Type B pancreatic cell (in vitro differentiated cells): ENCODE measurements around the gene PCDH7. TPM values are rescaled to one million over a fixed set of nuclear protein-coding genes. Genes with fewer than 3 reads are reported as not detected.
A peak's percentile ranks its signal among the peaks of the same experiment; 100 is the strongest.

Experiments
- DNase-seq: peaks from one replicate; pipeline ENCODE4 v3.0.0; 2021; ENCODE audit warnings: mixed read lengths; ENCODE audit not compliant: unreplicated experiment; ENCODE audit errors: extremely low spot score
- H3K27ac Mint-ChIP-seq: 2 replicates; pipeline ENCODE4 v1.8.0; 2021; ENCODE audit warnings: mild to moderate bottlenecking, mixed read lengths
- H3K27me3 Mint-ChIP-seq: 2 replicates; pipeline ENCODE4 v1.8.0; 2021; ENCODE audit warnings: mixed read lengths
- H3K36me3 Mint-ChIP-seq: 2 replicates; pipeline ENCODE4 v1.8.0; 2021; ENCODE audit warnings: mixed read lengths
- H3K4me1 Mint-ChIP-seq: one replicate; pipeline ENCODE4 v1.8.0; 2021; ENCODE audit warnings: mixed read lengths; ENCODE audit not compliant: unreplicated experiment
- H3K4me3 Mint-ChIP-seq: 2 replicates; pipeline ENCODE4 v1.8.0; 2021; ENCODE audit warnings: mild to moderate bottlenecking, mixed read lengths
- H3K9me3 Mint-ChIP-seq: 2 replicates; pipeline ENCODE4 v1.8.0; 2021; ENCODE audit warnings: mixed read lengths
- total RNA-seq: library from RNA; stranded (reverse); gene quantifications from 2 replicates; pipeline ENCODE4 v1.2.1, GENCODE V29; 2021; ENCODE audit warnings: low replicate concordance
- TF ChIP-seq, protein P1 (sequence below): fragments of 200-600 bp; sonication (generic); conservative IDR thresholded peaks from 2 replicates; pipeline ENCODE4 v1.5.0; 2021; ENCODE audit warnings: antibody characterized with exemption, mild to moderate bottlenecking

The PCDH7 gene
- total RNA-seq, 1 donor from 2014 or later, result 95.9 TPM

DNA sequence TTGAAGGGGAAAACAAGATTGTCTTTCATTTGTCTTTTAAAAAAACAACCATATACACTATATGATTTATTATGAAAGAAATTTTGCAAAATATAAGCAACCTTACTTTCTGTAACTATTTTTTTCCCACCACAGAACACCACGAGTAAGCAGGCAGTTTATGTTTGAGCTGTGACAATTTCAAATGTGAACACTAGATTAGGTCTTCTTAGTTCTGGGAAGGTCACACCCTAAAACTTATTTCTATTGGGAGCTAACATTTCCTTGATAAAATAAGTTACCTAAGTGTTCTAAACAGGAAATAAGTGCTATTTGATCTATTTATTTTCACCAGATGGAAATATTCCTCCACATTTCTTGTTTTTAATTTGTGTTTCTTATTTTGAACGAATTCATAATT lies 50.6 kb downstream of the PCDH7 start:
- peaks cover 23% of the 10 kb centered on the region for H3K4me1 Mint-ChIP-seq
- TF ChIP-seq, protein P1, sequence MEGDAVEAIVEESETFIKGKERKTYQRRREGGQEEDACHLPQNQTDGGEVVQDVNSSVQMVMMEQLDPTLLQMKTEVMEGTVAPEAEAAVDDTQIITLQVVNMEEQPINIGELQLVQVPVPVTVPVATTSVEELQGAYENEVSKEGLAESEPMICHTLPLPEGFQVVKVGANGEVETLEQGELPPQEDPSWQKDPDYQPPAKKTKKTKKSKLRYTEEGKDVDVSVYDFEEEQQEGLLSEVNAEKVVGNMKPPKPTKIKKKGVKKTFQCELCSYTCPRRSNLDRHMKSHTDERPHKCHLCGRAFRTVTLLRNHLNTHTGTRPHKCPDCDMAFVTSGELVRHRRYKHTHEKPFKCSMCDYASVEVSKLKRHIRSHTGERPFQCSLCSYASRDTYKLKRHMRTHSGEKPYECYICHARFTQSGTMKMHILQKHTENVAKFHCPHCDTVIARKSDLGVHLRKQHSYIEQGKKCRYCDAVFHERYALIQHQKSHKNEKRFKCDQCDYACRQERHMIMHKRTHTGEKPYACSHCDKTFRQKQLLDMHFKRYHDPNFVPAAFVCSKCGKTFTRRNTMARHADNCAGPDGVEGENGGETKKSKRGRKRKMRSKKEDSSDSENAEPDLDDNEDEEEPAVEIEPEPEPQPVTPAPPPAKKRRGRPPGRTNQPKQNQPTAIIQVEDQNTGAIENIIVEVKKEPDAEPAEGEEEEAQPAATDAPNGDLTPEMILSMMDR, result no peak
- no peak overlapping the region for H3K27ac Mint-ChIP-seq
- H3K27me3 Mint-ChIP-seq, result no peaks in the 10 kb centered on the region
- DNase-seq, result no peak
- H3K9me3 Mint-ChIP-seq, result no peaks in the 10 kb centered on the region
- H3K4me3 Mint-ChIP-seq, result no peak overlapping the region
- peaks cover 15% of the 10 kb centered on the region for H3K36me3 Mint-ChIP-seq

DNA sequence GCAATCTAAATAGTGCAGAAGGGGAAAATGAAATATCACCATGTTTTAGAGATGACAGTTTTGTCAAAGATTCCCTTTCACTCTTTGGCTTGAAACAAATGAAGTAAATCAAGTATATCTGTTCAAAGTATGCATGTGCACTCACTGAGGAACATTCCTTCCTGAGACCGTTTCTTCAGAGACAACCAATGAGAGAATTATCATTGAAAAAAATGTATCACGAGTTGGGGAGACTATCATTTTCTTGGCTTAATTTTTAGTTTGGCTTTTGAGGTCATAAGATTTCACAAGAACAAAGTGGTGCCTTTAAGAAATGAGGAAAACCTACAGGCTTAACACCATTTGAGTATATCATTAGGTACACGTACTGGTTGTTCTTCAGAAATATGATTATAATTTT lies 56.3 kb downstream of the PCDH7 start:
- DNase-seq, result no peak
- TF ChIP-seq, protein P1, result no peak
- H3K4me1 Mint-ChIP-seq, result peaks cover 16% of the 10 kb centered on the region
- peaks cover 22% of the 10 kb centered on the region for H3K36me3 Mint-ChIP-seq
- H3K4me3 Mint-ChIP-seq, result peak overlapping the region; percentile 44
- H3K27me3 Mint-ChIP-seq, result no peaks in the 10 kb centered on the region
- H3K9me3 Mint-ChIP-seq, result no peaks in the 10 kb centered on the region
- peak overlapping the region; percentile 64 for H3K27ac Mint-ChIP-seq

DNA sequence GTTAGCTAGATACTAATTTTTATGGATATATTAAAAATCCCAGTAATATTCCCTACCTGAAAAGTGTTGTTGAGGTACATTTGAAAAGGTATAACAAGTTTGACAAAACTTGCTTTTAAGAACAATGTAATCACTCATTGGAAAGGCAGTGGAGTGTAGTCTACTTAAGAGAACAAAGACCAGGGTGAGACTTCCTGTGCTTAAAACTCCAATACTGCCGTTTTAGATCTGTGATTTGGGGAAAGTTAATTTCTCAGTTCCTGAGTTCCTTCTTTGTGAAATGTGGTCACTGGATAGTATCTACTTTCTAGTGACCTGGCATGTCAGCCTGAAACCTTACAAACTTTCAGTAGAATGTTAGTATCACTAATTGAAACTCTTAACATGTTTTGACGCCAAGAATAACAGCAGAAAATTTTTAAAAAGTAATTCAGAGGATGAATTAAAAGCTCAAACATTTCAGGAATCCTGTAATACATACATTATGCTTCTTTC lies 56.8 kb downstream of the PCDH7 start:
- no peaks in the 10 kb centered on the region for H3K27me3 Mint-ChIP-seq
- no peak for DNase-seq
- H3K4me3 Mint-ChIP-seq, result no peak overlapping the region
- H3K4me1 Mint-ChIP-seq, result peaks cover 16% of the 10 kb centered on the region
- peak overlapping the region; percentile 64 for H3K27ac Mint-ChIP-seq
- TF ChIP-seq, protein P1, result no peak
- H3K9me3 Mint-ChIP-seq, result no peaks in the 10 kb centered on the region
- H3K36me3 Mint-ChIP-seq, result peaks cover 22% of the 10 kb centered on the region
